ENCODE measurements around the gene GASK1A. TPM values are rescaled to one million over a fixed set of nuclear protein-coding genes. Genes with fewer than 3 reads are reported as not detected.
A peak's percentile ranks its signal among the peaks of the same experiment; 100 is the strongest.

Gene GASK1A
- total and polyA plus RNA-seq, 2 donors from 2014 or later, result 2.3 to 7.3 TPM

DNA sequence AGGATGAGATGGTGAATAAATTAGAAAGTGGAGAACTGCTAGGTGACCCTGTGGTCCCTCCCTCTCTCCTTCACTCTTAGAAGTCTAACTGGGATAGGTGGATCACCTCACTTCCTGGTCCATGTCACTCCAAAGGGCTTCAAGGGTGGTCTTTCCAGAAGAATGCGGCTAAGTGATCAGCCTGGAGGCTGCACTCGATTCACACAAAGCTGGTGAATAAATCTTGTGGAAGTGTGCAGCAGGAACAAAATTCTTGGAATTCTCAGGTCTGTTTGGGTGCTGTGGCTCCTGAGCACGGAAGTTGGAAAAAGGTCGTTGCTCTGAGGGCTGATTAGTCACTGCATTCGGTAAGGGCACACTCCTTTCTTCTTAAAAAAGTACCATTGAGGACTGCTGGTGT, 46.3 kb downstream of the GASK1A start:
- TF ChIP-seq, protein P1, sequence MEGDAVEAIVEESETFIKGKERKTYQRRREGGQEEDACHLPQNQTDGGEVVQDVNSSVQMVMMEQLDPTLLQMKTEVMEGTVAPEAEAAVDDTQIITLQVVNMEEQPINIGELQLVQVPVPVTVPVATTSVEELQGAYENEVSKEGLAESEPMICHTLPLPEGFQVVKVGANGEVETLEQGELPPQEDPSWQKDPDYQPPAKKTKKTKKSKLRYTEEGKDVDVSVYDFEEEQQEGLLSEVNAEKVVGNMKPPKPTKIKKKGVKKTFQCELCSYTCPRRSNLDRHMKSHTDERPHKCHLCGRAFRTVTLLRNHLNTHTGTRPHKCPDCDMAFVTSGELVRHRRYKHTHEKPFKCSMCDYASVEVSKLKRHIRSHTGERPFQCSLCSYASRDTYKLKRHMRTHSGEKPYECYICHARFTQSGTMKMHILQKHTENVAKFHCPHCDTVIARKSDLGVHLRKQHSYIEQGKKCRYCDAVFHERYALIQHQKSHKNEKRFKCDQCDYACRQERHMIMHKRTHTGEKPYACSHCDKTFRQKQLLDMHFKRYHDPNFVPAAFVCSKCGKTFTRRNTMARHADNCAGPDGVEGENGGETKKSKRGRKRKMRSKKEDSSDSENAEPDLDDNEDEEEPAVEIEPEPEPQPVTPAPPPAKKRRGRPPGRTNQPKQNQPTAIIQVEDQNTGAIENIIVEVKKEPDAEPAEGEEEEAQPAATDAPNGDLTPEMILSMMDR (IDR thresholded peaks at IDR 0.05; ENCODE audit: borderline replicate concordance, extremely low read depth, insufficient read depth), result no peak
- H3K36me3 ChIP-seq (ENCODE audit: control insufficient read depth in 2 of 3, insufficient read depth in 3 of 3, low read length in 3 of 3), result no peaks in the 10 kb centered on the region
- intact Hi-C loops (cut with DNase I), result no loop called here
- no peak for FAIRE-seq
- no peaks in the 10 kb centered on the region for H3K9me3 ChIP-seq (ENCODE audit: control insufficient read depth in 2 of 3, insufficient read depth in 1 of 3, low read length in 3 of 3)
- H3K27ac ChIP-seq (ENCODE audit: low read depth in 2 of 2, low read length in 2 of 2), result no peak overlapping the region
- peak in 1 of 5 donors; percentile 20 for DNase-seq
- no peak overlapping the region for H3K9ac ChIP-seq (ENCODE audit: low read length in 3 of 3)
- no peaks in the 10 kb centered on the region for H3K27me3 ChIP-seq (ENCODE audit: control insufficient read depth, insufficient read depth, low read length)
- H3K4me3 ChIP-seq (ENCODE audit: low read length in 3 of 3), result no peak overlapping the region
- no peaks in the 10 kb centered on the region for H3K4me1 ChIP-seq (ENCODE audit: control insufficient read depth in 2 of 3, insufficient read depth in 2 of 3, low read depth in 1 of 3, low read length in 3 of 3)

DNA sequence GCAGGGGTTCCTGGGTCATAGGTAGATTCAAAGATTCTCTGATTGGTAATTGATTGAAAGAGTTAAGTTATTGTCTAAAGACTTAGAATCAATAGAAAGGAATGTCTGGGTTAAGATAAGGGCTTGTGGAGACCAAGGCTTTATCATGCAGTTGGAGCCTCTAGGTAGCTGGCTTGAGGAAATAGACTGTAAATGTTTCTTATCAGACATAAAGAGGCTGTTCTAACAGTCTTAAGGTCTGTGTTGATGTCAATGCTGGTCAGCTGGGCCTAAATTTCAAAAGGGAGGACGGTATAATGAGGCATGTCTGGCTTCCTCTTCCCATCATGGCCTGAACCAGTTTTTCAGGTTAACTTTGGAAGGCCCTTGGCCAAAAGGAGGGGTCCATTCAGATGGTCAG, 48.9 kb downstream of the GASK1A start:
- Histone ChIP-seq H3K36me3 (ENCODE audit: control insufficient read depth in 2 of 3, insufficient read depth in 3 of 3, low read length in 3 of 3) (no peaks in the 10 kb centered on the region), H3K9ac (ENCODE audit: low read length in 3 of 3) (no peak overlapping the region), H3K9me3 (ENCODE audit: control insufficient read depth in 2 of 3, insufficient read depth in 1 of 3, low read length in 3 of 3) (no peaks in the 10 kb centered on the region), H3K27ac (ENCODE audit: low read depth in 2 of 2, low read length in 2 of 2) (no peak overlapping the region), H3K4me3 (ENCODE audit: low read length in 3 of 3) (no peak overlapping the region), H3K27me3 (ENCODE audit: control insufficient read depth, insufficient read depth, low read length) (no peaks in the 10 kb centered on the region), H3K4me1 (ENCODE audit: control insufficient read depth in 2 of 3, insufficient read depth in 2 of 3, low read depth in 1 of 3, low read length in 3 of 3) (no peaks in the 10 kb centered on the region)
- intact Hi-C loops (cut with DNase I), result no loop called here
- DNase-seq, result no peak
- TF ChIP-seq, protein P1 (IDR thresholded peaks at IDR 0.05; ENCODE audit: borderline replicate concordance, extremely low read depth, insufficient read depth), result no peak
- FAIRE-seq, result no peak

GRCh38 chr3:43028678-43029490, 49.8 kb downstream of the GASK1A start:
- no peaks in the 10 kb centered on the region for H3K4me1 ChIP-seq (ENCODE audit: control insufficient read depth in 2 of 3, insufficient read depth in 2 of 3, low read depth in 1 of 3, low read length in 3 of 3)
- no peaks in the 10 kb centered on the region for H3K9me3 ChIP-seq (ENCODE audit: control insufficient read depth in 2 of 3, insufficient read depth in 1 of 3, low read length in 3 of 3)
- H3K36me3 ChIP-seq (ENCODE audit: control insufficient read depth in 2 of 3, insufficient read depth in 3 of 3, low read length in 3 of 3), result no peaks in the 10 kb centered on the region
- no peak overlapping the region for H3K4me3 ChIP-seq (ENCODE audit: low read length in 3 of 3)
- no peaks in the 10 kb centered on the region for H3K27me3 ChIP-seq (ENCODE audit: control insufficient read depth, insufficient read depth, low read length)
- no peak for DNase-seq
- intact Hi-C loops (cut with DNase I), result no loop called here
- no peak for FAIRE-seq
- no peak overlapping the region for H3K9ac ChIP-seq (ENCODE audit: low read length in 3 of 3)
- H3K27ac ChIP-seq (ENCODE audit: low read depth in 2 of 2, low read length in 2 of 2), result no peak overlapping the region
- TF ChIP-seq, protein P1 (IDR thresholded peaks at IDR 0.05; ENCODE audit: borderline replicate concordance, extremely low read depth, insufficient read depth), result no peak

All from kidney (tissue), 14 donors.